Smooth muscle cell (in vitro differentiated cells): ENCODE results near the gene LMCD1. TPM values are rescaled to one million over a fixed set of nuclear protein-coding genes. Genes with fewer than 3 reads are reported as not detected.

Experiments
- DNase-seq: peaks from one replicate; lab custom pipeline; 2025; ENCODE audit not compliant: unreplicated experiment; lab: John Stamatoyannopoulos, UW
- H2AFZ ChIP-seq: fragments of 200-600 bp; sonication (generic); 2 replicates; pipeline ENCODE4 v1.6.0; 2016; ENCODE audit warnings: antibody characterized with exemption, low read depth, mild to moderate bottlenecking
- H3F3A ChIP-seq: fragments of 200-600 bp; sonication (generic); 2 replicates; pipeline ENCODE4 v1.6.0; 2017; ENCODE audit warnings: antibody characterized with exemption, low read depth
- H3K27ac ChIP-seq: fragments of 200-600 bp; sonication (generic); 2 replicates; pipeline ENCODE4 v1.5.1; 2016; ENCODE audit warnings: low read depth, mild to moderate bottlenecking
- H3K27me3 ChIP-seq: fragments of 200-600 bp; sonication (generic); 2 replicates; pipeline ENCODE4 v1.6.1; 2016; ENCODE audit warnings: low read depth, mild to moderate bottlenecking
- H3K36me3 ChIP-seq: fragments of 200-600 bp; sonication (generic); 2 replicates; pipeline ENCODE4 v1.5.1; 2016; ENCODE audit warnings: low read depth
- H3K4me1 ChIP-seq: fragments of 200-600 bp; sonication (generic); 2 replicates; pipeline ENCODE4 v1.5.1; 2016; ENCODE audit warnings: low read depth
- H3K4me2 ChIP-seq: fragments of 200-600 bp; sonication (generic); 2 replicates; pipeline ENCODE4 v1.6.0; 2016; ENCODE audit warnings: mild to moderate bottlenecking
- H3K4me3 ChIP-seq: fragments of 200-600 bp; sonication (generic); 2 replicates; pipeline ENCODE4 v1.5.1; 2016; ENCODE audit warnings: mild to moderate bottlenecking
- H3K79me2 ChIP-seq: fragments of 200-600 bp; sonication (generic); 2 replicates; pipeline ENCODE4 v1.6.0; 2016; ENCODE audit warnings: low read depth, mild to moderate bottlenecking
- H3K9ac ChIP-seq: fragments of 200-600 bp; sonication (generic); 2 replicates; pipeline ENCODE4 v1.6.0; 2016; ENCODE audit warnings: low read depth
- H3K9me3 ChIP-seq: fragments of 200-600 bp; sonication (generic); replicated peaks from 2 replicates; pipeline ENCODE4 v1.5.1; 2016; ENCODE audit warnings: low read depth
- H4K20me1 ChIP-seq: fragments of 200-600 bp; sonication (generic); 2 replicates; pipeline ENCODE4 v1.6.0; 2016; ENCODE audit warnings: low read depth
- WGBS: methylation state at CpG from one replicate; pipeline ENCODE4 v1.1.7; 2016; ENCODE audit warnings: low lambda C conversion rate; 5-methylcytosine and 5-hydroxymethylcytosine counted together
- polyA plus RNA-seq: library from polyadenylated mRNA; unstranded; fragments of >200 nt; fragmentation: Nextera tagmentation; extraction: Ambion mirVana; gene quantifications from 2 replicates; pipeline ENCODE4 v1.2.1, GENCODE V29; 2016
- total RNA-seq: library from RNA; depleted of rRNA; stranded (reverse); fragments of >200 nt; gene quantifications from 2 replicates; pipeline ENCODE4 v1.2.3, GENCODE V29; 2014
- TF ChIP-seq, protein P1 (sequence below): fragments of 200-600 bp; sonication (generic); IDR thresholded peaks from 2 replicates; pipeline ENCODE4 v1.5.1; 2017; ENCODE audit warnings: borderline replicate concordance, mild to moderate bottlenecking, antibody characterized with exemption; ENCODE audit not compliant: insufficient read depth, poor library complexity, severe bottlenecking

The LMCD1 gene
- total and polyA plus RNA-seq, 2 experiments from 2014 or later: 187 to 524 TPM

DNA sequence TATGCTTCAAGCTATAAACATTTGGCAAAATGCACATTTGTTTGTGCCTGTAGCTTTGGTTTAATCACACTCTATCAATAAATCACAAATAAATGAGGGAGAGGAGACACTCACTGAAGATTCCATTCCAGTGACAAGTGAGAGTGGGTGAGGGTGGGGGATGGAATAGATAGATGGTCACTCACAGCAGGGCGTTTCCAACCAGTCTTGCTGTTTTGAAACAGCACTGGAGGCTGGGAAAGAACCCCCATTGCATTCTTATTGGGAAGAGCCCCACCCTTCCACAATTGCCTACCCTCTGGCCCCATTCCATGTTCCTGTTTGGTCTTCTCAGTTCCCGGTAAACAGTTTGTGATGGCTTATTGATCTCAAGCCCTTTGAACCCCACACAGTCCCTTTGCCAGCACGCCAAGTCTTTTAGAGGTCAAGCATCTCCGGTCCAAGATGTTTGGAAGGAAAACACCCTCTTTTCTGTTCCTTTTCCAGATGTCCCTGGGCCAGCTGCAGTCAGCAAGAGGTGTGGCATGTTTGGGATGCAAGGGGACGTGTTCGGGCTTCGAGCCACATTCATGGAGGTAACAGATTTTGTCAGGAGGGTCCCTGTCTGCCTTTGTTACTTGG, 30.7 kb downstream of the LMCD1 start:
- Histone ChIP-seq H3K36me3 (peaks cover 11% of the 10 kb centered on the region), H3F3A (peaks cover 62% of the 10 kb centered on the region), H3K9ac (no peak overlapping the region), H3K4me1 (peaks cover 30% of the 10 kb centered on the region), H4K20me1 (peaks cover 100% of the 10 kb centered on the region), H3K79me2 (peaks cover 79% of the 10 kb centered on the region), H3K9me3 (no peaks in the 10 kb centered on the region), H3K27ac (peak overlapping the region; percentile 97), H3K4me2 (peak overlapping the region; percentile 2), H3K27me3 (no peaks in the 10 kb centered on the region), H2AFZ (no peak overlapping the region), H3K4me3 (no peak overlapping the region)
- TF ChIP-seq, protein P1, sequence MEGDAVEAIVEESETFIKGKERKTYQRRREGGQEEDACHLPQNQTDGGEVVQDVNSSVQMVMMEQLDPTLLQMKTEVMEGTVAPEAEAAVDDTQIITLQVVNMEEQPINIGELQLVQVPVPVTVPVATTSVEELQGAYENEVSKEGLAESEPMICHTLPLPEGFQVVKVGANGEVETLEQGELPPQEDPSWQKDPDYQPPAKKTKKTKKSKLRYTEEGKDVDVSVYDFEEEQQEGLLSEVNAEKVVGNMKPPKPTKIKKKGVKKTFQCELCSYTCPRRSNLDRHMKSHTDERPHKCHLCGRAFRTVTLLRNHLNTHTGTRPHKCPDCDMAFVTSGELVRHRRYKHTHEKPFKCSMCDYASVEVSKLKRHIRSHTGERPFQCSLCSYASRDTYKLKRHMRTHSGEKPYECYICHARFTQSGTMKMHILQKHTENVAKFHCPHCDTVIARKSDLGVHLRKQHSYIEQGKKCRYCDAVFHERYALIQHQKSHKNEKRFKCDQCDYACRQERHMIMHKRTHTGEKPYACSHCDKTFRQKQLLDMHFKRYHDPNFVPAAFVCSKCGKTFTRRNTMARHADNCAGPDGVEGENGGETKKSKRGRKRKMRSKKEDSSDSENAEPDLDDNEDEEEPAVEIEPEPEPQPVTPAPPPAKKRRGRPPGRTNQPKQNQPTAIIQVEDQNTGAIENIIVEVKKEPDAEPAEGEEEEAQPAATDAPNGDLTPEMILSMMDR: no peak
- no peak for DNase-seq
- 79% methylated on average over 7 of the region's 7 CpGs for WGBS

DNA sequence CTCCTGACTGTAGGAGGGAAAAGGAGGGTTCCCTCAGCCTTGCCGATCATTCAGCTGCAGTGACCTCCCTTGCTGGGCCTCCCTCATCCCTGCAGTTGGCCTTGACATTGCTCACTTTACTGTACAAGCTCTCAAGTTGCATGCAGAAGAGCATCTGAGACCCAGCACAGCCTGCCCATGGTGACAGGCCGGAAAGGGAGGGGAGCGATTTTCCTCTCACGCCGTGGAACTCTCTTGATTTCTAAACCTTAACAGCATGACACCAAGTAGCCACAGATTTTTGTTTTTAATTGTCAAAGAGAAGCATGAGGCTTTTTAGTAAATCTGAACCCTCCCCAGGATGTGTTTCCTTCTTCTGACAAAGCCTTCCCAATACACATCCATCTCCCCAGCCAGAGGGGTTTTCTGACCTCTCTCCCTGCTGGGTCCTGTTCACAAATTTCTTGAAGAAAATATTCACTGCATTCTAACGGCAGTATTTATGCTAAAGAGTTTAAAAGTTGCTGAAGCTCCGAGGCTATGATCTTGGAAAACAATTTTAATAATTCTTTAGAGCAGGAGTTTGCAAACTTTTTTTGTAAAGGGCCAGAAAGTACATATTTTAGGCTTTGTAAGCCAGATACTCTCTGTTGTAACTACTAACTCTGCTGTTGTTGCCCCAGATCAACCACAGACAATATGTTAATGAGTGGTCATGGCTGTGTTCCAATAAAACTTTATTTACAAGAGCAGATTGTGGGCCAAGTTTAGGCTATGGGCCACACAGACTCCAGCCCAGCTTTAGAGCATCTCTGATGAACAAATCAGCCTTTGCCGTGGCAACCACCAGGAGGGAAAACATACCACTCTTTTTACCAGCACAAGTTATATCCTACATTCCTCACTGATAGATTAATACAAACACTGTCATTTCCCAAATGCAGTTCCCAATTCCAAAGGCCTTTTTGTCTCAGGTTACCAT, 34.8 kb downstream of the LMCD1 start:
- Histone ChIP-seq H3K27me3 (no peaks in the 10 kb centered on the region), H3K4me2 (no peak overlapping the region), H3K27ac (peak overlapping the region; percentile 97), H3K36me3 (peaks cover 16% of the 10 kb centered on the region), H3K9ac (no peak overlapping the region), H3K9me3 (no peaks in the 10 kb centered on the region), H2AFZ (no peak overlapping the region), H4K20me1 (peaks cover 92% of the 10 kb centered on the region), H3K4me1 (no peaks in the 10 kb centered on the region), H3F3A (peaks cover 68% of the 10 kb centered on the region), H3K79me2 (peaks cover 41% of the 10 kb centered on the region), H3K4me3 (no peak overlapping the region)
- TF ChIP-seq, protein P1: no peak
- no peak for DNase-seq
- WGBS: 73% methylated on average over 8 of the region's 8 CpGs

DNA sequence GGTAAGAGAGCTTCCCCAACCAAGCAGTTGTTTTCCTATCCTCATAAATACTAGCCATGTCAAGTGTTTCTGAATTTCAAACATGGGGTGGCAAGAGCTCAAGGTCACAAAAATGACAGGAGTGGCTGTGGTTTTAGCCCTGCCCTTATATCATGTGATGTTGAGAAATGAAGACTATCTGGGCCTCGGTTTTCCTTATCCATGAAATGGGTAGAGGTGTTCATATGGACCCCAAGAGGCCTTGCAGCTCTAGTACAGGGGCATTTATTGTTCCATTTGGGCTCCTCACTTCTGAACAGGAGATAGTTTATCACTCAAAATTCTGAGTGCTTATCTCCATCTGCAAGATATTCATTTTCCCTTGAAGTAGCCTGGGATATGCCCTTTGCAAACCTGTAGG, 35.8 kb downstream of the LMCD1 start:
- Histone ChIP-seq H2AFZ (no peak overlapping the region), H3K27me3 (no peaks in the 10 kb centered on the region), H3K27ac (peak overlapping the region; percentile 97), H3K9me3 (no peaks in the 10 kb centered on the region), H3K4me1 (no peaks in the 10 kb centered on the region), H3K9ac (no peak overlapping the region), H3F3A (peaks cover 63% of the 10 kb centered on the region), H3K79me2 (peaks cover 31% of the 10 kb centered on the region), H3K4me2 (no peak overlapping the region), H4K20me1 (peaks cover 91% of the 10 kb centered on the region), H3K4me3 (no peak overlapping the region), H3K36me3 (peaks cover 16% of the 10 kb centered on the region)
- no peak for DNase-seq
- WGBS: 89% methylated on average over 1 of the region's 1 CpG
- TF ChIP-seq, protein P1: no peak
